ENCODE measurements around the gene BAHCC1.
A peak's percentile ranks its signal among the peaks of the same experiment; 100 is the strongest.

Gene BAHCC1

GRCh38 chr17:81510785-81511553 is 115.7 kb downstream of the BAHCC1 start:
- TF ChIP-seq TAF1 (IDR thresholded peaks at IDR 0.05; ENCODE audit: borderline replicate concordance, low read depth, low read length) (no peak), POLR2A (IDR thresholded peaks at IDR 0.05; ENCODE audit: low read depth, low read length) (peak; percentile 50), POLR2AphosphoS5 (IDR thresholded peaks at IDR 0.05; ENCODE audit: low read depth, low read length) (peak; percentile 24; the same call in 1 of the 2 replicates)
- no peak for DNase-seq (ENCODE audit: insufficient read length)
- peak; percentile 50 for FAIRE-seq

- DNase-seq (ENCODE audit: insufficient read length) = no peak
- TF ChIP-seq POLR2A (IDR thresholded peaks at IDR 0.05; ENCODE audit: low read depth, low read length) = no peak
- TF ChIP-seq TAF1 (IDR thresholded peaks at IDR 0.05; ENCODE audit: borderline replicate concordance, low read depth, low read length) = no peak
- TF ChIP-seq POLR2AphosphoS5 (IDR thresholded peaks at IDR 0.05; ENCODE audit: low read depth, low read length) = no peak
- FAIRE-seq = no peak
Measured at GRCh38 chr17:81511554-81511803, 116.2 kb downstream of the BAHCC1 start.

GRCh38 chr17:81511804-81512561 is 116.7 kb downstream of the BAHCC1 start:
- TF ChIP-seq POLR2A (IDR thresholded peaks at IDR 0.05; ENCODE audit: low read depth, low read length) = peak; percentile 78
- peak; percentile 93 for TF ChIP-seq POLR2AphosphoS5 (IDR thresholded peaks at IDR 0.05; ENCODE audit: low read depth, low read length)
- TF ChIP-seq TAF1 (IDR thresholded peaks at IDR 0.05; ENCODE audit: borderline replicate concordance, low read depth, low read length) = no peak
- peak; percentile 79 for FAIRE-seq
- DNase-seq (ENCODE audit: insufficient read length) = no peak

- TF ChIP-seq POLR2A (IDR thresholded peaks at IDR 0.05; ENCODE audit: low read depth, low read length) (peak; percentile 97), POLR2AphosphoS5 (IDR thresholded peaks at IDR 0.05; ENCODE audit: low read depth, low read length) (peak; percentile 97), TAF1 (IDR thresholded peaks at IDR 0.05; ENCODE audit: borderline replicate concordance, low read depth, low read length) (peak; percentile 96)
- FAIRE-seq (peak; percentile 78), DNase-seq (ENCODE audit: insufficient read length) (peak; percentile 84)
Measured at GRCh38 chr17:81512562-81513371, 117.5 kb downstream of the BAHCC1 start, which contains the start of gene ACTG1. TSS of gene ACTG1 (minus strand) at chr17:81512799. CDS start at chr17:81512354, 445 bp downstream.

GRCh38 chr17:81513372-81513752 is 118.1 kb downstream of the BAHCC1 start:
- no peak for DNase-seq (ENCODE audit: insufficient read length)
- FAIRE-seq = no peak
- TF ChIP-seq POLR2A (IDR thresholded peaks at IDR 0.05; ENCODE audit: low read depth, low read length) (peak; percentile 75), TAF1 (IDR thresholded peaks at IDR 0.05; ENCODE audit: borderline replicate concordance, low read depth, low read length) (no peak; the same call in 1 of the 2 replicates)

- TF ChIP-seq POLR2A (IDR thresholded peaks at IDR 0.05; ENCODE audit: low read depth, low read length) (no peak; the same call in 1 of the 2 replicates), TAF1 (IDR thresholded peaks at IDR 0.05; ENCODE audit: borderline replicate concordance, low read depth, low read length) (no peak), POLR2AphosphoS5 (IDR thresholded peaks at IDR 0.05; ENCODE audit: low read depth, low read length) (no peak)
- FAIRE-seq (peak; percentile 24), DNase-seq (ENCODE audit: insufficient read length) (no peak)
Measured at GRCh38 chr17:81513753-81514488, 118.7 kb downstream of the BAHCC1 start.

- FAIRE-seq = no peak
- DNase-seq (ENCODE audit: insufficient read length) = no peak
- no peak for TF ChIP-seq POLR2AphosphoS5 (IDR thresholded peaks at IDR 0.05; ENCODE audit: low read depth, low read length)
- no peak for TF ChIP-seq POLR2A (IDR thresholded peaks at IDR 0.05; ENCODE audit: low read depth, low read length)
Measured at GRCh38 chr17:81514489-81514738, 119.2 kb downstream of the BAHCC1 start.

GRCh38 chr17:81514739-81515529 is 119.7 kb downstream of the BAHCC1 start:
- TF ChIP-seq POLR2AphosphoS5 (IDR thresholded peaks at IDR 0.05; ENCODE audit: low read depth, low read length) = peak; percentile 85
- TF ChIP-seq POLR2A (IDR thresholded peaks at IDR 0.05; ENCODE audit: low read depth, low read length) = peak; percentile 76; the same call in 1 of the 2 replicates
- TF ChIP-seq TAF1 (IDR thresholded peaks at IDR 0.05; ENCODE audit: borderline replicate concordance, low read depth, low read length) = no peak; the same call in 1 of the 2 replicates
- peak; percentile 92 for FAIRE-seq
- no peak for DNase-seq (ENCODE audit: insufficient read length)

GRCh38 chr17:81515530-81516041 is 120.3 kb downstream of the BAHCC1 start:
- peak; percentile 57; the same call in 1 of the 2 replicates for TF ChIP-seq POLR2AphosphoS5 (IDR thresholded peaks at IDR 0.05; ENCODE audit: low read depth, low read length)
- TF ChIP-seq POLR2A (IDR thresholded peaks at IDR 0.05; ENCODE audit: low read depth, low read length) = peak; percentile 30; the same call in 1 of the 2 replicates
- TF ChIP-seq TAF1 (IDR thresholded peaks at IDR 0.05; ENCODE audit: borderline replicate concordance, low read depth, low read length) = no peak
- FAIRE-seq = peak; percentile 83
- DNase-seq (ENCODE audit: insufficient read length) = no peak

Data from GM12892 (cell line).